Left cardiac atrium (tissue), 4 donors: Measurements from ENCODE around the gene APLNR. TPM values are rescaled to one million over a fixed set of nuclear protein-coding genes. Genes with fewer than 3 reads are reported as not detected.

Experiments used
- ATAC-seq, 2 donors: fragments of 200-7000 bp; cut with Tn5 transposase; one replicate each; pipeline ENCODE4 v1.9.1; 2020; ENCODE audit warnings: mild to moderate bottlenecking in 2 of 2, moderate library complexity in 2 of 2
- DNase-seq: peaks from one replicate; pipeline ENCODE4 v3.0.0-alpha.2; 2020
- intact Hi-C, 2 donors: fragments of 100-400 bp; cut with DNase I; formaldehyde crosslinking; loops; one replicate each; pipeline versions ENCODE4 v1.14.1 to v1.15.1; 2022 to 2023
- total RNA-seq, 2 donors: library from RNA; stranded (reverse); fragmentation: NEBNext Ultra II Directional; extraction: Animal tissue kit (Norgen Biotek cat#: 25700); gene quantifications; one replicate each; pipeline ENCODE4 v1.2.1, GENCODE V29; 2021
- donor health status: DM: no; HTN: yes; CAD: no.
- donor health status: DM: no; HTN: yes; CAD: no; lungs with severe emphysema.
- donor health status: DM: yes; HTN: yes; CAD: no.
- donor health status: Dilated cardiomyopathy.

Gene APLNR
- total RNA-seq, 2 donors from 2014 or later = 20.2 to 21.6 TPM

GRCh38 chr11:57255618-57256017 is 18.6 kb upstream of the APLNR start:
- intact Hi-C loops = no loop called here
- ATAC-seq = no peak
- DNase-seq = no peak

GRCh38 chr11:57254631-57255030 is 17.6 kb upstream of the APLNR start:
- DNase-seq (no peak), ATAC-seq (no peak)
- intact Hi-C loops = no loop called here

DNA sequence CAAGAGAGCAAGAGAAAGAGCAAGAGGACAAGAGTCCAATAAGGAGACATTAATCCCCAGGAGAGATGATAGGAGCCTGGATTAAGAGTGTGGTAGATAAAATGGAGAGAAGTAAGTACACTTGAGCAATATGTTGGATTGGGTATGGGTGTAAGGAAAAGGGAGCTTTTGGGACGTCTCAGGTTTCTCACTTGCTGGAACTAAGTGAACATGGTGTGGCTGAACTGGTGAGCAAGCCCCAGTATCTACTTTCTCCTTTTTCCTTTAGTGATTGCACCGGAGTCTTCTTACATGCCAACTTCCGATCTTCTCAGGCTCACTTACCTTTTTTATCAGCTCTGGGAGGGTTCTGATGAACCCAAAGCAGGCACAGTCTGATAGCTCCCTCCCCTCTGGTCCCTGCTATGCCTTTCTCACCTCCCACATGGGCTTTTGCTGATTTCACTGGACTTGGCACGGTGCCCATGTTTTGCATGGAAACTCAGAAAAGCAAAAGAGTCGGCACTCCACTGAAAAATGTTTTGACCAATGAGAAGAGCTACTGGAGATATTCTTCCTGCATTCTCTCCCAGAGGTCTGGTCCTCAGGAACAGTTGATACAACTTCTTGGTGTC is 14.5 kb upstream of the APLNR start:
- intact Hi-C loops = loop anchor here in 1 of 2 donors (2.0 kb wide), 1 partner anchor 411 kb away; no protein-coding TSS in a partner anchor
- DNase-seq (peak; percentile 61), ATAC-seq (peak; percentile 10 to 78)

DNA sequence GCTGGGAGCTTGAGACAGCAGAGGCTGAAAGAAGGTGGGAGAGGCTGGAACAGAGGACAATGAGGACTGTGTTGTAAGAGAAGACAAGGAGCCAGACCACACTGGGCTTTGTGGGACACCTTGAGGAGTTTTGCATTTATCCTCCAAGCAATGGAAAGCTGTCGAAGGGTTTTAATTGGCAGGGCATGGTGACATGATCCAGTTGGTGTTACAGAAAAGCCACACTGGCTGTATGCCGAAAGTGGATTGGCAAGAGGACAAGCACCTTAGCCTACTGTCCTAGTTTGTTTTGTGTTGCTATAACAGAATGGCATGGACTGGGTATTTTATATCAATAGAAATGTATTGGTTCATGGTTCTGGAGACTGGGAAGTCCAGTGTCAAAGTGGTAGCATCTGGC is 14.0 kb upstream of the APLNR start:
- DNase-seq = no peak
- ATAC-seq = no peak
- intact Hi-C loops = loop anchor here in 1 of 2 donors (2.0 kb wide), 1 partner anchor 410 kb away; no protein-coding TSS in a partner anchor

DNA sequence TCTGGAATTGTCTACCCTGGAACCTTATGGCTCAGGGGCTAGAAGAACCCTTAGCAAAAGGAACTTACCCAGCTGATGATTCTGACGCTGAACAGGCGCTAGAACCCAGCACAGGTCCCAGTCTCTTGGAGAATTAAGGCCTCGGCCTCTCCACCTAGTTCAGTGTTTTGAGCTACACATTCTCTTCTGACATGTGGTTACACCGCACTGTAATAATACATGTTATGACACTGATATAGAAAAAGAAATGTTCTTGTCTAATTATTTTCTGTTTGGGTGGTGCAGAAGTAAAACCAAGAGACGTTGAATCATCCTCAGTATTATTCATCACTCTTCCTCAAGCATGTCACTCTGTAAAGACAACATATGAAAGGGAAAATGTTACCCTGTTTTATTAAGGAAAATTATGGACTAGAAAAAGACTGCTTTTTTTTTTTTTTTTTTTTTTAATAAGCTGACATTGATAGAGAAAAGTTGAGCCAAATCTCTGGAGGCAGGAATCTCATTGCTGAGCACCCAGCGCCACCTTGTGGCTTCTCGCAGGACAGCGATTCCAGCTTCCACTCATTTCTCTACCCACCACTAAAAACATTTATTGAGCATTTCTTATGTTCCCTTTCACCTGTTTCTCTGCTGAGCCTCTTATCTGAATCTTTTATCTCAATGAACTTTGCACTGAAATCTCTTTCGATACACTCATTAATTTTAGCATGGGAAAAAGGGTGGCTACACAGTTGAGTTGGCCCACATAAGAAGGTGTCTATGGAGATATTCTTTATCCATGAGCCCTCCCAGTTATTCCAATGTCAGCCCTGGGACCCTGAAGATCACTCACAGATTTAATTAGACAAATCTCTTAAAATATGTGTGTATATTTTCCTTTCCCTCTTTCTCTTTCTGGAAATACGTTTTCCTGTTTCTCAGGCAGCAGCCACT is 12.6 kb upstream of the APLNR start:
- ATAC-seq (peak; percentile 58 to 69), DNase-seq (peak; percentile 70)
- intact Hi-C loops = loop anchor here (1.0 to 10.0 kb wide), 4 partner anchors 55 to 409 kb away; no protein-coding TSS in a partner anchor

DNA sequence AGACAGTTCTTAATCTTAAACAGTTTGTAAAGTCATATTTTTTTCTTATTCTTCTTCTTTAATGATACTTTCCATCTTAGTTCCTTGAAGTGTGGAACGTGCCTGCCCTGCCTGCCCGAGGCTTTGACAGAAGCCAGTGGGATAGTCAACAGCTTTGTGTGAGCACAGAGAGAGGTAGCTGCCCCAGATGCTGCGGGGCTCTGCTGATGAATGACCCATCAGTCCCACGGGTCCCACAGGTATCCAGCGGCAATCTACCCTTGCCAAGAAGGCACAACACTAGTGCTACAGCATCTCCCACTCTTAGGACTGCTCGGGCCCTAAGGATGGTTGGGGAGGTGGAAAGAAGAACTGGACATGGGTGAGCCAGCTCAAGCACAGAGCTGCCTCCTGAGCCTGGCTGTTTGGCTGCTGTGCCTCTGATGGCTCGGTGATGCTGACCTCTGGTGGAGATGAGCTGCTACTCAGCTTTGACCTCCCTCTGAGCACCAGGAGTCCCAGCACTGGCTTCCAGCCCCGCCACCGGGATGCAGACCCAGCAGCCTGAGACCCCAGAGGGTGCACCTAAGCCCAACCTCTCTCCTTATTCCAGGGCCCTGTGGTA is 11.8 kb upstream of the APLNR start:
- ATAC-seq (peak; percentile 93), DNase-seq (peak; percentile 73)
- intact Hi-C loops = loop anchor here (1.0 to 10.0 kb wide), 3 partner anchors 54 to 407 kb away; no protein-coding TSS in a partner anchor

GRCh38 chr11:57244911-57245310 is 7.9 kb upstream of the APLNR start:
- intact Hi-C loops = loop anchor here (5.0 to 10.0 kb wide), 2 partner anchors 50 to 403 kb away; no protein-coding TSS in a partner anchor
- DNase-seq (no peak), ATAC-seq (no peak)

DNA sequence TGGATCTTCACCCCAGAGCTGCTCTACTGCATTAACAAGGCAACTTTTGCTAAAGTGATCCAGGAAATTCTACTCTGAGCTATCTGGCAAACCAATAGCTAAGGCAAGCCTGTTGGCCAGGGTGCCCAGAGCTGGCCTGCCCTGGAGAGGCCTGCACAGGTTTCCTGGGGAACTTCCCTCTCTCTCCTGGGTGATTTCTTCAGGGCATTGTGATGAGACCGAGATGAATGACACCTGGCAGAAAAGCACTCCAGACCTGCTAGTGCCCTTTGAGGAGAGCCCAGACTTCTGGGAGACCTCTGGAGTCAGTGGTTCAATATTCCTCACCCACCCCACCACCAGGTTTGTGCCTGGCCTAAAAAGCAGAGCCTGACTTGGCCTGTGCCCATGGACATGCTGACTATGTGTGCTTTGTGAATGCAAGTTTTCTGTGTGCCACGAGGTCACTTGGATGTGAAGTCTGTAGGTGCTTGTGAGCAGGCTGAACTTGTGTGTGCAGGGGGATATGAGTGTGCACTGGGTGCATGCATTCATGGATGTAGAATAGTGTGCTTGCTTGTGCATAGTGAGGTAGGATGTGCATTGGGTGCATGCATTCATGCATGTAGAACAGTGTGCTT is 4.4 kb upstream of the APLNR start:
- intact Hi-C loops = loop anchor here in 1 of 2 donors (10.0 kb wide), 1 partner anchor 47 kb away; no protein-coding TSS in a partner anchor
- ATAC-seq (no peak), DNase-seq (no peak)

DNA sequence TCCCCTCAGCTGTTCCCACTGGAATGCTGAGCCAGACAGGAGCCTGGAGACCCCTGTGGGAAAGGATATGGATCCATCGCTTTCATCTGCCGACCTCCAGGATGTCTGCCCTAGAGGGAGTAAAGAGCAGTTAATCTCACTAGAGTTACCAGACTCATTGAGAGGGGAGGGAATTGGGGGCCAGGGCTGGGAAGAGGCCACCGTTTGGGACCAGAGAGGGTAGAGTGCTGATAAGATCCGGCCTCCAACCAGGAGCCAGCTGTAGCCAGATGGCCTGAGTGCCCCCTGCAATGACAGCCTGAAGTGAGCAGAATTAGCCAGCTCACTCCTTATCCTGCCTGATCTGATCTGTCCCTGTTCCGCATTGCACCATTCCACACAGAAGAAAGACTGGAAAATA is 3.7 kb upstream of the APLNR start:
- no peak for DNase-seq
- intact Hi-C loops = loop anchor here in 1 of 2 donors (10.0 kb wide), 1 partner anchor 46 kb away; no protein-coding TSS in a partner anchor
- no peak for ATAC-seq

DNA sequence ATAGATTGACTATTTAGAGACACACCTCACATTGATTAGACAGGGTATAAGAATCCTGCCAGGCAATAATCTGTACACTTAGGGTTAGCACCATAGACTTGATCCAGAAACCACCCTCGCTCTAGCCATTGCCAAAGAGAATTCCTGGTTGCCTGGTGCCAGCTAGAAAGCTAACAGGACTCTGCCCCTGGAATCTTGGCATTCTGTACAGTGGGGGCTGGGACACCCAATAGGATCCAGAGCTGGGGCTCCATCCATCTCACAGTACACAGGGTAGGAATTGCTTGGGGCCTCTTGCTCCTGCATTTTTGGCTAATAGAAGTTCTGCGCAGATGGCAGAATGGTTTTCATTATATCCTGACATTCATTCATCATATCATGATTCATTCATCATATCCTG is 3.0 kb upstream of the APLNR start:
- intact Hi-C loops = loop anchor here in 1 of 2 donors (10.0 kb wide), 1 partner anchor 45 kb away; no protein-coding TSS in a partner anchor
- DNase-seq (no peak), ATAC-seq (no peak)

DNA sequence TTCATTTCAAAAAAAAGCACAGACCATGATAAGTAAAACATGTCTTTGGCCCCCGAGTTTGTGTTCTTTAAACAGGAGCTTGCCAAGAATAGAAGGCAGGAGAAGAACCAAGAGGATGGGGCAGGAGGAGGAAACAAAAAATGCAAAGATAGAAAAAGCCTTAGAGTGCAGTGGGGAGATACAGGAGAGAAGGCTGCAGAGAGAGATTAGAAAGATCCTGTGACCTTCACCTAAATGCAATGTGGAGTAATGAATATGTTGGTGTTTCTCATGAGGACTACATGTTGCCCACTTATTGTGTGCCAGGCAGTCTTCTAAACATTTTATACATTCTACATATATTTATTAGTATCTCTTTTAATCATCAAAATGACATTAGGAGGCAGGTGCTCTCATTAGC is 2.3 kb upstream of the APLNR start:
- no peak for DNase-seq
- ATAC-seq = no peak
- intact Hi-C loops = no loop called here

- intact Hi-C loops = no loop called here
Measured at GRCh38 chr11:57235761-57236703, 1.0 kb downstream of the APLNR start.

GRCh38 chr11:57233702-57234101 is 3.3 kb downstream of the APLNR start:
- DNase-seq (no peak), ATAC-seq (no peak)
- intact Hi-C loops = no loop called here

More at GRCh38 chr11:57235761-57236703, 1.0 kb downstream of the APLNR start:
- DNase-seq (no peak), ATAC-seq (no peak)

GRCh38 chr11:57231539-57232253 is 5.4 kb downstream of the APLNR start:
- intact Hi-C loops = no loop called here
- DNase-seq = no peak
- ATAC-seq = no peak

DNA sequence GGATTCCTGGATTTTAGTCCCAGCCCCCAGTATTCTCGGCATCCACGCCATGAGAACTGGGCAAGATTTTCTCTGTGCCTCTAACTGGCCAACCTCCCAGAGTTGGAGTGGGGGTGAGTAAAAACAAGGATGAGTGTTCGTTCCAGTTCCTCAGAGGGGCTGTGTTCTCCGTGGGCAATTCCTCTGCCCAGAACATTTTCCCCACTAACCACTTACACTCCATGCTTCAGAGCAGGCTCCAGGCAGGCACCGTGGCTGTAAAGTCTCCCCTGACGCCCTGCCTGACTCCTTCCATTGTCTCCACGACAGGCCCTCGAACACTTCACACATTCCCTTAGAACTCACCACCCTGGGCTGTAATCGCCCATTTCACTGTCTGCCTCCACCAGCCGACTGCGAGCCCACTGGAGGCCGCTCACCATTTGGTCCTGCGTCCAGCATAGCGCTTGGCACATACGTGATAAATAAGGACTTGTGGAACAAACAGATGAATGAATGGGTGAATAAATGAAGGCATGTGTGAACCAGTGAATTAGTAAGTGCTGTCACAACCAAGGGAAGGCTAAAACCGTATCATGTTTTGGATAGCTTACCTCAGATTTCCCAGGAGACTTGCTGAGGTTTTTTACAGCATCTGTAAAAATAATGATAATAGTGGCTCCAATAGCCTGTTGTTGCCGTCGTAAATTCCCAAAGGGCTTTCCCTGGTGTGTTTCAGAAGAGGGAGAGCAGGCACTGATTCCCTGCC is 6.1 kb downstream of the APLNR start:
- intact Hi-C loops = no loop called here
- ATAC-seq = peak; percentile 40 to 76
- DNase-seq = peak; percentile 37

DNA sequence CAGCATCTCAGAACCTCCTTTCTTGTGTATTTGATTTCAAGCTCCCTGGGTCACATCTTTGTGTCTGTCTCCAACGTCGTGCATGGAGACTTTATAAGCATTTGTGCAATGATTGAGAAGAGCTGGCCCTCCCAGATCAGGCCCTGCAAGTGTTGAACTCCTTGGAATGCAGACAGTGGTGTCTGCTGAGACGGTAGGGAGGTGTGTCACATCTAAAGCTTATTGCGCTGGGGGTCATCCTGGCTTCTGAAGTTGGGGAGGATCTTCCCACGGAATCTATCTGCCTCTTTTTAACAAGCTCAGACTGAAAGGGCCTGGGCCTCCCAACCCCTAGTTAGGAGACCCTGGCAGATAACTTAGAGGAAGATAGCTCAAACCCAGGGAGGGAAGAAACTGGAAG is 6.7 kb downstream of the APLNR start:
- no peak for DNase-seq
- intact Hi-C loops = no loop called here
- ATAC-seq = no peak

GRCh38 chr11:57228600-57228999 is 8.4 kb downstream of the APLNR start:
- no peak for ATAC-seq
- intact Hi-C loops = no loop called here
- DNase-seq = no peak
